HG03039 (cell line): ENCODE measurements around the gene AKNAD1.

ENCODE experiments used
- ATAC-seq: cut with Tn5 transposase; IDR thresholded peaks from one replicate; pipeline ENCODE4 v1.9.1; 2021; ENCODE audit warnings: mild to moderate bottlenecking, moderate library complexity; ENCODE audit not compliant: unreplicated experiment

AKNAD1 gene

GRCh38 chr1:108830119-108831008 lies 26.5 kb downstream of the AKNAD1 start:
- ATAC-seq: no peak

GRCh38 chr1:108829498-108829916 lies 27.4 kb downstream of the AKNAD1 start:
- ATAC-seq: no peak

- no peak for ATAC-seq
Measured at GRCh38 chr1:108828074-108828961, 28.6 kb downstream of the AKNAD1 start.

- ATAC-seq: no peak
Measured at GRCh38 chr1:108826081-108826635, 30.7 kb downstream of the AKNAD1 start.

- ATAC-seq: no peak
Measured at GRCh38 chr1:108824051-108824450, 32.8 kb downstream of the AKNAD1 start.

- no peak for ATAC-seq
Measured at GRCh38 chr1:108823632-108824031, 33.3 kb downstream of the AKNAD1 start.

- ATAC-seq: no peak
Measured at GRCh38 chr1:108819878-108820277, 37.0 kb downstream of the AKNAD1 start.

- ATAC-seq: no peak
Measured at GRCh38 chr1:108817811-108818210, 39.1 kb downstream of the AKNAD1 start.

GRCh38 chr1:108817016-108817415 lies 39.9 kb downstream of the AKNAD1 start:
- ATAC-seq: no peak

GRCh38 chr1:108816049-108816893 lies 40.6 kb downstream of the AKNAD1 start:
- ATAC-seq: no peak

GRCh38 chr1:108815566-108815965 lies 41.3 kb downstream of the AKNAD1 start:
- ATAC-seq: no peak

GRCh38 chr1:108814343-108815125 lies 42.4 kb downstream of the AKNAD1 start:
- no peak for ATAC-seq

- no peak for ATAC-seq
Measured at GRCh38 chr1:108813326-108813725, 43.6 kb downstream of the AKNAD1 start.

- no peak for ATAC-seq
Measured at GRCh38 chr1:108811611-108812010, 45.3 kb downstream of the AKNAD1 start.

- no peak for ATAC-seq
Measured at GRCh38 chr1:108808438-108808837, 48.5 kb downstream of the AKNAD1 start.

GRCh38 chr1:108803548-108803947 lies 53.3 kb downstream of the AKNAD1 start:
- ATAC-seq: no peak

- no peak for ATAC-seq
Measured at GRCh38 chr1:108801101-108801500, 55.8 kb downstream of the AKNAD1 start.

- ATAC-seq: no peak
Measured at GRCh38 chr1:108799001-108799400, 57.9 kb downstream of the AKNAD1 start.

GRCh38 chr1:108792420-108792819 lies 64.5 kb downstream of the AKNAD1 start:
- no peak for ATAC-seq

GRCh38 chr1:108791790-108792189 lies 65.1 kb downstream of the AKNAD1 start:
- ATAC-seq: no peak
